HG03571 (cell line): ENCODE data around the gene YIPF6.
A peak's percentile ranks its signal among the peaks of the same experiment; 100 is the strongest.
"Not testable (repeated sequence)": the region's sequence is repeated elsewhere in the genome, so short reads cannot be mapped to it uniquely, and the experiment has no call there.

ENCODE experiments used
- ATAC-seq: cut with Tn5 transposase; IDR thresholded peaks from one replicate; pipeline ENCODE4 v1.9.1; 2021; ENCODE audit not compliant: unreplicated experiment

Gene YIPF6, protein sequence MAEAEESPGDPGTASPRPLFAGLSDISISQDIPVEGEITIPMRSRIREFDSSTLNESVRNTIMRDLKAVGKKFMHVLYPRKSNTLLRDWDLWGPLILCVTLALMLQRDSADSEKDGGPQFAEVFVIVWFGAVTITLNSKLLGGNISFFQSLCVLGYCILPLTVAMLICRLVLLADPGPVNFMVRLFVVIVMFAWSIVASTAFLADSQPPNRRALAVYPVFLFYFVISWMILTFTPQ

GRCh38 chrX:68498508-68499379 lies at the start of gene YIPF6:
Gene YIPF6, plus strand, starts transcription at chrX:68499051. Its CDS starts 16 bp downstream, at chrX:68499067.
- ATAC-seq, result peak; percentile 99

DNA sequence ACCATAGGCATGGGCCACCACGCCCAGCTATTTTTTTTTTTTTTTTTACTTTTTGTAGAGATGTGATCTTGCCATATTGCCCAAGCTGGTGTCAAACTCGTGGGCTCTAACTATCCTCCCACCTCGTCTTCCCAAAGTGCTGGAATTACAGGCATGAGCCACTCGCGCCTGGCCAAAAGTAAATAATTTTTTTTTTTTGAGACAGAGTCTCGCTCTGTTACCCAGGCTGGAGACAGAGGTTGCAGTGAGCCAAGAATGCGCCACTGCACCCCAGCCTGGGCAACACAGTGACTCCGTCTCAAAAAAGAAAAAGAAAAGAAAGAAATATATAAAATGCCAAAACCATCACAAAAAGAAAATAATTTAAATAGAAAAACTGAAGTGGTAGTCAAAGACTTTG lies 47.1 kb upstream of the YIPF6 start:
- ATAC-seq, result no peak

GRCh38 chrX:68454476-68455150 lies 44.2 kb upstream of the YIPF6 start:
- no peak for ATAC-seq

DNA sequence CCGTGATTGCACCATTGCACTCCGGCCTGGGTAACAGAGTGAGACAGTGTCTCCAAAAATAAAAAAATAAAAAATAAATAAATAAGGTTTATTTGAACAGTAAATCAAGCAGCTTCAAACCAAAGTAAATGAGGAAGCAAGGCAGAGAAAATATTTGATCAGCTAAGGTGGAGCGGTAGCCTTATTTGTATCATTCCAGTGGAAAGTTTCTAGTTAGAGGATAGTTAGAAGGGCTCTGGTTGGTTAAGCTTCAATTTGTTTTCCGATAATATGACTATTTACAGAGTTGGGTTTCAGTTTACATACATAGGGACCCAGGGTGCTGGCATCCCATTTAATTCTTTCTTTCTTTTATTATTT lies 43.7 kb upstream of the YIPF6 start:
- ATAC-seq, result no peak

- ATAC-seq, result no peak
Measured at GRCh38 chrX:68461093-68461492, 37.8 kb upstream of the YIPF6 start.

- ATAC-seq, result no peak
Measured at GRCh38 chrX:68461576-68461975, 37.3 kb upstream of the YIPF6 start.

DNA sequence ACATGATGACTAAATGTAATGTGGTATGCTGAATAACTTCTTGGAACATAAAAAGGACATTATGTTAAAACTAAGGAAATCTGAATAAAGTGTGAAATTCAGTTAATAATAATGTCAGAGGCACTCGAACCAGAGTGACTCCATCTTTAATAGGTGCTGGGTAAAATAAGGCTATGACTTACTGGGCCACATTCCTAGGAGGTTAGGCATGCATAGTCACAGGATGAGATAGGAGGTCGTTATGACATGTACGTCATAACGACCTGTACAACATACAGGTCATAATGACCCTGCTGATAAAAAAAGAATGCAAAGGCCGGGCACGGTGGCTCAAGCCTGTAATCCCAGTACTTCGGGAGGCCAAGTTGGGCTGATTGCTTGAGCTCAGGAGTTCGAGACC lies 36.7 kb upstream of the YIPF6 start:
- ATAC-seq, result no peak

DNA sequence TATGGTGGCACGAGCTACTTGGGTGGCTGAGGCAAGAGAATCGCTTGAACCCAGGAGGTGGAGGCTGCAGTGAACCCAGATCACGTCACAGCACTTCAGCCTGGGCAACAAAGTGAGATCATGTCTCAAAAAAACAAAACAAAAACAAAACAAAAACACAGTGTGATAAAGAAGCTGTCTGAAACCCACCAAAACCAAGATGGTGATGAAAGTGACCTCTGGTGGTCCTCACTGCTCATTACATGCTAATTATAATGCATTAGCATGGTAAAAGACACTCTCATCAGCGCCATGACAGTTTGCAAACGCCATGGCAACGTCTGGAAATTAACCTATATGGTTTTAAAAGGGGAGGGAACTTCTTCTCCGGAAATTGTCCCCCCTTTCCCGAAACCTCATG lies 36.2 kb upstream of the YIPF6 start:
- ATAC-seq, result peak; percentile 53

DNA sequence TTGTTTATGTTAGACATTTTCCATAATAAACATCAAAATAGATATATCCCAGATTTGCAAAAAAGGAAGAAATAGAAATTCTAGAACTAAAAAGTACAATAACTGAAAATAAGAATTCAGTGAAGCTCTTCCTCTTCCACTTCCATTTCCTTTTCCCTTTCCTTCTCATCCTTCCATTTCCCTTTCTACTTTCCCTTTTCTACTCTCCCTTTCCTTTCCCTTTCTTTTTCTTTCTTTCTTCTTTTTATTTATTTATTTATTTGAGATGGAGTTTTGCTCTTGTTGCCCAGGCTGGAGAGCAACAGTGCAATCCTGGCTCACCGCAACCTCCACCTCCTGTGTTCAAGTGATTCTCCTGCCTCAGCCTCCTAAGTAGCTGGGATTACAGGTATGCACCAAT lies 35.0 kb upstream of the YIPF6 start:
- no peak for ATAC-seq

DNA sequence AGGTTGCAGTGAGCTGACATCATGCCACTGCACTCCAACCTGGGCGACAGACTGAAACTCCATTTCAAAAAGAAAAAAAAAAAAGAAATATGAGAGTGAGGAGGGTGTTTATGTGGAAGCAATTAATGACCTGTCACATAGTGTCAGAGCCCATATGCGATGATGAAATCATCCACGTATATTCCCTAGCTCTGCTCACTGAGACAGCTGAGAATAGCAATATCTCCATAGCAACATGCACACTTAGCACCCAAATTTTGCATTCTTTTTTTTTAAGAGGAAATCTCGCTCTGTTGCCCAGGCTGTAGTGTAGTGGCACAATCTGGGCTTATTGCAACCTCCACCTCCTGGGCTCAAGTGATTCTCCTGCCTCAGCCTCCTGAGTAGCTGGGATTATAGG lies 34.1 kb upstream of the YIPF6 start:
- ATAC-seq, result no peak

GRCh38 chrX:68480969-68481368 lies 17.9 kb upstream of the YIPF6 start:
- no peak for ATAC-seq

GRCh38 chrX:68486198-68486597 lies 12.7 kb upstream of the YIPF6 start:
- ATAC-seq, result not testable (repeated sequence)

- ATAC-seq, result no peak
Measured at GRCh38 chrX:68487254-68487653, 11.6 kb upstream of the YIPF6 start.

GRCh38 chrX:68487924-68488323 lies 10.9 kb upstream of the YIPF6 start:
- no peak for ATAC-seq

DNA sequence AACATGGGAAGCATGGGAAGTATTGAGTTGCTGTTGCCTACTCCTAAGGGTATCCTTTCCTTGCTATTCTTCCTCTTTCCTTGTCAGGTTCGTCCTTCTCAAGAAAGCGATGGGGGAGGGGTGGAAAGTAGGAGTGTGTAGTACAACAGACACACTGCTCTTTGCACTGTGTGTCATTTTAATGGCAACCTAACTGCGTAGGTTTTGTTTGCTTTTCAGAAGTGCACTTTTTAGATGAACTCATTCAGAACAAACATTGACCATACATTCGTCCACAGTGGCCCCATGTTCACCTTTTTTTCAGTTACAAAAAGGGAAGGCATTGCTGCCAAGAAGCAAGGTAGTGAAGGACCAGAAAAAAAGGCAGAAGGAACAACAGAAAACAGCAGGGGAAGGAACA lies 10.2 kb upstream of the YIPF6 start:
- no peak for ATAC-seq

- no peak for ATAC-seq
Measured at GRCh38 chrX:68490644-68491043, 8.2 kb upstream of the YIPF6 start.

GRCh38 chrX:68492583-68492982 lies 6.3 kb upstream of the YIPF6 start:
- ATAC-seq, result no peak

- ATAC-seq, result not testable (repeated sequence)
Measured at GRCh38 chrX:68493776-68494175, 5.1 kb upstream of the YIPF6 start.

GRCh38 chrX:68498044-68498507 lies 775 bp upstream of the YIPF6 start:
- ATAC-seq, result no peak

- ATAC-seq, result no peak
Measured at GRCh38 chrX:68499543-68500504, 973 bp downstream of the YIPF6 start.
